Measurements from ENCODE around the gene FARP1. TPM values are rescaled to one million over a fixed set of nuclear protein-coding genes. Genes with fewer than 3 reads are reported as not detected.
A peak's percentile ranks its signal among the peaks of the same experiment; 100 is the strongest.

FARP1 gene
- total RNA-seq, 1 experiment from 2014 or later: 96.6 TPM

DNA sequence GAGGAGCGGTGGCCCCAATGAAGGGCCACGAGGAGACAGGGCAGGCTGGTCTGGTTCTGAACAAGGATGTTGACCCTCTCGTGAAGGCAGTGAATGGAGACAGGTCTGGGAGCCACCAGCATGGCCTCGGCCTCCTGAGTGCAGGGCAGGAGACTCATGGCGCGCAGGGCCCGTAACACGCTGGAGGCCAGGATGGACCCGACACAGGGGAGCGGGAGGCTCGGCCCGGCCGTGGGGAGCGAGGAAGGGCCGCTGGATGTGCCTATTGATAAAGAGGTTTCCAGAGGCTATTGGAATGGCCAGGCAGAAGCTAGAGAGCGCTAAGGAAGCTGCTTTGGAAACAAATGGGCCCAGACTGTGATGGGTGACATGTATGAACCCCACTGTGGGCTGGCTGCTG is 301.5 kb downstream of the FARP1 start:
- ATAC-seq (no peak), DNase-seq (ENCODE audit: low spot score) (no peak)
- no peaks in the 10 kb centered on the region for H3K9me3 Mint-ChIP-seq
- H3K36me3 Mint-ChIP-seq: peaks cover 36% of the 10 kb centered on the region
- no peak overlapping the region for H3K4me3 Mint-ChIP-seq
- peaks cover 12% of the 10 kb centered on the region for H3K4me1 Mint-ChIP-seq
- ChIA-PET POLR2A (no interaction called here), CTCF (interaction anchor here (0.5 to 4.4 kb wide), 26 partner anchors 7 to 418 kb away, joined by 3 to 67 read pairs (median 8); partner anchors contain the start of gene STK24)
- peak overlapping the region; percentile 34; the same call in 1 of the 2 replicates for H3K27ac Mint-ChIP-seq
- TF ChIP-seq, protein P1, sequence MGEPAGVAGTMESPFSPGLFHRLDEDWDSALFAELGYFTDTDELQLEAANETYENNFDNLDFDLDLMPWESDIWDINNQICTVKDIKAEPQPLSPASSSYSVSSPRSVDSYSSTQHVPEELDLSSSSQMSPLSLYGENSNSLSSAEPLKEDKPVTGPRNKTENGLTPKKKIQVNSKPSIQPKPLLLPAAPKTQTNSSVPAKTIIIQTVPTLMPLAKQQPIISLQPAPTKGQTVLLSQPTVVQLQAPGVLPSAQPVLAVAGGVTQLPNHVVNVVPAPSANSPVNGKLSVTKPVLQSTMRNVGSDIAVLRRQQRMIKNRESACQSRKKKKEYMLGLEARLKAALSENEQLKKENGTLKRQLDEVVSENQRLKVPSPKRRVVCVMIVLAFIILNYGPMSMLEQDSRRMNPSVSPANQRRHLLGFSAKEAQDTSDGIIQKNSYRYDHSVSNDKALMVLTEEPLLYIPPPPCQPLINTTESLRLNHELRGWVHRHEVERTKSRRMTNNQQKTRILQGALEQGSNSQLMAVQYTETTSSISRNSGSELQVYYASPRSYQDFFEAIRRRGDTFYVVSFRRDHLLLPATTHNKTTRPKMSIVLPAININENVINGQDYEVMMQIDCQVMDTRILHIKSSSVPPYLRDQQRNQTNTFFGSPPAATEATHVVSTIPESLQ (CRISPR knock-in tag; IDR thresholded peaks at IDR 0.05): no peak
- TF ChIP-seq, protein P2, sequence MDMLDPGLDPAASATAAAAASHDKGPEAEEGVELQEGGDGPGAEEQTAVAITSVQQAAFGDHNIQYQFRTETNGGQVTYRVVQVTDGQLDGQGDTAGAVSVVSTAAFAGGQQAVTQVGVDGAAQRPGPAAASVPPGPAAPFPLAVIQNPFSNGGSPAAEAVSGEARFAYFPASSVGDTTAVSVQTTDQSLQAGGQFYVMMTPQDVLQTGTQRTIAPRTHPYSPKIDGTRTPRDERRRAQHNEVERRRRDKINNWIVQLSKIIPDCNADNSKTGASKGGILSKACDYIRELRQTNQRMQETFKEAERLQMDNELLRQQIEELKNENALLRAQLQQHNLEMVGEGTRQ (CRISPR knock-in tag; IDR thresholded peaks at IDR 0.05): no peak
- TF ChIP-seq, protein P3, sequence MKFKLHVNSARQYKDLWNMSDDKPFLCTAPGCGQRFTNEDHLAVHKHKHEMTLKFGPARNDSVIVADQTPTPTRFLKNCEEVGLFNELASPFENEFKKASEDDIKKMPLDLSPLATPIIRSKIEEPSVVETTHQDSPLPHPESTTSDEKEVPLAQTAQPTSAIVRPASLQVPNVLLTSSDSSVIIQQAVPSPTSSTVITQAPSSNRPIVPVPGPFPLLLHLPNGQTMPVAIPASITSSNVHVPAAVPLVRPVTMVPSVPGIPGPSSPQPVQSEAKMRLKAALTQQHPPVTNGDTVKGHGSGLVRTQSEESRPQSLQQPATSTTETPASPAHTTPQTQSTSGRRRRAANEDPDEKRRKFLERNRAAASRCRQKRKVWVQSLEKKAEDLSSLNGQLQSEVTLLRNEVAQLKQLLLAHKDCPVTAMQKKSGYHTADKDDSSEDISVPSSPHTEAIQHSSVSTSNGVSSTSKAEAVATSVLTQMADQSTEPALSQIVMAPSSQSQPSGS (CRISPR knock-in tag; IDR thresholded peaks at IDR 0.05; ENCODE audit: borderline replicate concordance, low read depth): no peak
- no peak for TF ChIP-seq KAT7 (CRISPR knock-in tag; IDR thresholded peaks at IDR 0.05; ENCODE audit: borderline replicate concordance)
- no peaks in the 10 kb centered on the region for H3K27me3 Mint-ChIP-seq (ENCODE audit: low read depth)

DNA sequence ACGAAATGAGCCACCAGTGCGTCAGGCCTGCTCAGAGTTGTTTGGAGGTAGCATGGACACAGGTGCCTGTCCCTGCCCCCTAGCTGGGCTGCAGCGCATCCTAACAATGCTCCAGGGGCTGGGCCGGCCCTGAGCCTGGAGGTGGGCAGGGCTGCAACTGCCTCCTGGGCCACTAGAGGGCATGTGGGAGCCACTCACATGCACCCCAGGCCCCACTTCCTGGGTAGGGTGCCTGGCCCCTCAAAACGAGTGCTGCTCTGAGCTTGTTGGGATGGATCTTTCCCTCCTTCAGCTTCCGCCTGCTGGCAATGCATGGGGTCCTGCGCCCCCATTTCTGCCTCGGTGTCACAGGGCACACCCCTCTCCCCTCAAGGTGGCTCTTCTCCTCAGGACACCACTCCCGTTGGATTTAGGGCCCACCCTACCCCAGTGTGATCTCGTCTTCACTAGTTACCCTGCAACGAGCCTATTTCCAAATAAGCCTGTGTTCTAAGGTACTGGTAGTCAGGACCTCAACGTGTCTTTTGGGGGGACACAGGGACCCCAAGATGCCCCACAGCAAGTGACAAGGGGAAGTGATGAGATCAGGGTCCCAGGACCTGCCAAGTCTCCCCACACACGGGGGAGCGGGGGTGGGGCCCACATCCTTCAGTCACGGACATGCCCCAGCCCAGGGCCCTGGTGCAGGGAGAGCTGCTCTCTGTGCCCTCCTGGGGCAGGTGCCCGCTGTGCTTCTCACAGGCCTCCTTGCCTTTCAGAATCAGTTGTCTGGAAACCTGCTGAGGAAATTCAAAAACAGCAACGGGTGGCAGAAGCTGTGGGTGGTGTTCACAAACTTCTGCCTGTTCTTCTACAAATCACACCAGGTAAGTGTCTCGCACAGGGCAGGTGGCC is 302.7 kb downstream of the FARP1 start:
- Mint-ChIP-seq H3K4me1 (peaks cover 21% of the 10 kb centered on the region), H3K27me3 (ENCODE audit: low read depth) (no peaks in the 10 kb centered on the region), H3K9me3 (no peaks in the 10 kb centered on the region), H3K27ac (peak overlapping the region; percentile 70; the same call in 1 of the 2 replicates), H3K36me3 (peaks cover 30% of the 10 kb centered on the region), H3K4me3 (no peak overlapping the region)
- peak; percentile 90 for DNase-seq (ENCODE audit: low spot score)
- ChIA-PET POLR2A (no interaction called here), CTCF (interaction anchor here (0.6 to 4.4 kb wide), 77 partner anchors 9 to 602 kb away, joined by 3 to 67 read pairs (median 4); partner anchors contain the start of gene STK24)
- ATAC-seq: peak; percentile 88
- TF ChIP-seq, protein P1 (CRISPR knock-in tag; IDR thresholded peaks at IDR 0.05): no peak
- TF ChIP-seq PRRX2 (CRISPR knock-in tag; IDR thresholded peaks at IDR 0.05): peak; percentile 65; the same call in 1 of the 2 replicates
- TF ChIP-seq TEAD4 (CRISPR knock-in tag; IDR thresholded peaks at IDR 0.05): no peak
- no peak for TF ChIP-seq NFE2L1 (CRISPR knock-in tag; IDR thresholded peaks at IDR 0.05)
- TF ChIP-seq, protein P4, sequence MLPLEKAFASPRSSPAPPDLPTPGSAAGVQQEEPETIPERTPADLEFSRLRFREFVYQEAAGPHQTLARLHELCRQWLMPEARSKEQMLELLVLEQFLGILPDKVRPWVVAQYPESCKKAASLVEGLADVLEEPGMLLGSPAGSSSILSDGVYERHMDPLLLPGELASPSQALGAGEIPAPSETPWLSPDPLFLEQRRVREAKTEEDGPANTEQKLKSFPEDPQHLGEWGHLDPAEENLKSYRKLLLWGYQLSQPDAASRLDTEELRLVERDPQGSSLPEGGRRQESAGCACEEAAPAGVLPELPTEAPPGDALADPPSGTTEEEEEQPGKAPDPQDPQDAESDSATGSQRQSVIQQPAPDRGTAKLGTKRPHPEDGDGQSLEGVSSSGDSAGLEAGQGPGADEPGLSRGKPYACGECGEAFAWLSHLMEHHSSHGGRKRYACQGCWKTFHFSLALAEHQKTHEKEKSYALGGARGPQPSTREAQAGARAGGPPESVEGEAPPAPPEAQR (CRISPR knock-in tag; IDR thresholded peaks at IDR 0.05): no peak
- no peak for TF ChIP-seq OVOL2 (CRISPR knock-in tag; IDR thresholded peaks at IDR 0.05; ENCODE audit: borderline replicate concordance)
- TF ChIP-seq NFYB (CRISPR knock-in tag; conservative IDR thresholded peaks at IDR 0.05; ENCODE audit: low read depth): no peak
- TF ChIP-seq, protein P5, sequence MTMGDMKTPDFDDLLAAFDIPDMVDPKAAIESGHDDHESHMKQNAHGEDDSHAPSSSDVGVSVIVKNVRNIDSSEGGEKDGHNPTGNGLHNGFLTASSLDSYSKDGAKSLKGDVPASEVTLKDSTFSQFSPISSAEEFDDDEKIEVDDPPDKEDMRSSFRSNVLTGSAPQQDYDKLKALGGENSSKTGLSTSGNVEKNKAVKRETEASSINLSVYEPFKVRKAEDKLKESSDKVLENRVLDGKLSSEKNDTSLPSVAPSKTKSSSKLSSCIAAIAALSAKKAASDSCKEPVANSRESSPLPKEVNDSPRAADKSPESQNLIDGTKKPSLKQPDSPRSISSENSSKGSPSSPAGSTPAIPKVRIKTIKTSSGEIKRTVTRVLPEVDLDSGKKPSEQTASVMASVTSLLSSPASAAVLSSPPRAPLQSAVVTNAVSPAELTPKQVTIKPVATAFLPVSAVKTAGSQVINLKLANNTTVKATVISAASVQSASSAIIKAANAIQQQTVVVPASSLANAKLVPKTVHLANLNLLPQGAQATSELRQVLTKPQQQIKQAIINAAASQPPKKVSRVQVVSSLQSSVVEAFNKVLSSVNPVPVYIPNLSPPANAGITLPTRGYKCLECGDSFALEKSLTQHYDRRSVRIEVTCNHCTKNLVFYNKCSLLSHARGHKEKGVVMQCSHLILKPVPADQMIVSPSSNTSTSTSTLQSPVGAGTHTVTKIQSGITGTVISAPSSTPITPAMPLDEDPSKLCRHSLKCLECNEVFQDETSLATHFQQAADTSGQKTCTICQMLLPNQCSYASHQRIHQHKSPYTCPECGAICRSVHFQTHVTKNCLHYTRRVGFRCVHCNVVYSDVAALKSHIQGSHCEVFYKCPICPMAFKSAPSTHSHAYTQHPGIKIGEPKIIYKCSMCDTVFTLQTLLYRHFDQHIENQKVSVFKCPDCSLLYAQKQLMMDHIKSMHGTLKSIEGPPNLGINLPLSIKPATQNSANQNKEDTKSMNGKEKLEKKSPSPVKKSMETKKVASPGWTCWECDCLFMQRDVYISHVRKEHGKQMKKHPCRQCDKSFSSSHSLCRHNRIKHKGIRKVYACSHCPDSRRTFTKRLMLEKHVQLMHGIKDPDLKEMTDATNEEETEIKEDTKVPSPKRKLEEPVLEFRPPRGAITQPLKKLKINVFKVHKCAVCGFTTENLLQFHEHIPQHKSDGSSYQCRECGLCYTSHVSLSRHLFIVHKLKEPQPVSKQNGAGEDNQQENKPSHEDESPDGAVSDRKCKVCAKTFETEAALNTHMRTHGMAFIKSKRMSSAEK (CRISPR knock-in tag; IDR thresholded peaks at IDR 0.05; ENCODE audit: borderline replicate concordance): no peak
- TF ChIP-seq, protein P6, sequence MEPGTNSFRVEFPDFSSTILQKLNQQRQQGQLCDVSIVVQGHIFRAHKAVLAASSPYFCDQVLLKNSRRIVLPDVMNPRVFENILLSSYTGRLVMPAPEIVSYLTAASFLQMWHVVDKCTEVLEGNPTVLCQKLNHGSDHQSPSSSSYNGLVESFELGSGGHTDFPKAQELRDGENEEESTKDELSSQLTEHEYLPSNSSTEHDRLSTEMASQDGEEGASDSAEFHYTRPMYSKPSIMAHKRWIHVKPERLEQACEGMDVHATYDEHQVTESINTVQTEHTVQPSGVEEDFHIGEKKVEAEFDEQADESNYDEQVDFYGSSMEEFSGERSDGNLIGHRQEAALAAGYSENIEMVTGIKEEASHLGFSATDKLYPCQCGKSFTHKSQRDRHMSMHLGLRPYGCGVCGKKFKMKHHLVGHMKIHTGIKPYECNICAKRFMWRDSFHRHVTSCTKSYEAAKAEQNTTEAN (CRISPR knock-in tag; IDR thresholded peaks at IDR 0.05): no peak
- TF ChIP-seq CBFB (CRISPR knock-in tag; IDR thresholded peaks at IDR 0.05; ENCODE audit: low read depth): 0 out of 2 replicates have a peak, but pooled peaks have one; percentile 37
- TF ChIP-seq, protein P7, sequence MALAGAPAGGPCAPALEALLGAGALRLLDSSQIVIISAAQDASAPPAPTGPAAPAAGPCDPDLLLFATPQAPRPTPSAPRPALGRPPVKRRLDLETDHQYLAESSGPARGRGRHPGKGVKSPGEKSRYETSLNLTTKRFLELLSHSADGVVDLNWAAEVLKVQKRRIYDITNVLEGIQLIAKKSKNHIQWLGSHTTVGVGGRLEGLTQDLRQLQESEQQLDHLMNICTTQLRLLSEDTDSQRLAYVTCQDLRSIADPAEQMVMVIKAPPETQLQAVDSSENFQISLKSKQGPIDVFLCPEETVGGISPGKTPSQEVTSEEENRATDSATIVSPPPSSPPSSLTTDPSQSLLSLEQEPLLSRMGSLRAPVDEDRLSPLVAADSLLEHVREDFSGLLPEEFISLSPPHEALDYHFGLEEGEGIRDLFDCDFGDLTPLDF (CRISPR knock-in tag; IDR thresholded peaks at IDR 0.05): no peak
- no peak for TF ChIP-seq FOXP1 (CRISPR knock-in tag; IDR thresholded peaks at IDR 0.05; ENCODE audit: borderline replicate concordance)

All from WTC11 (cell line).